HFFc6 (cell line): Measurements from ENCODE around the gene ALK. TPM values are rescaled to one million over a fixed set of nuclear protein-coding genes. Genes with fewer than 3 reads are reported as not detected.

Source experiments
- DNase-seq: peaks from one replicate; pipeline ENCODE4 v3.0.0-alpha.2; 2018
- H3K27ac Mint-ChIP-seq: 2 replicates; pipeline ENCODE4 v1.8.0; 2020; ENCODE audit warnings: mild to moderate bottlenecking, mixed read lengths
- H3K27me3 Mint-ChIP-seq: 2 replicates; pipeline ENCODE4 v1.8.0; 2021; ENCODE audit warnings: mild to moderate bottlenecking, moderate library complexity, mixed read lengths; ENCODE audit not compliant: insufficient read depth
- H3K36me3 Mint-ChIP-seq: 2 replicates; pipeline ENCODE4 v1.8.0; 2021; ENCODE audit warnings: low read depth, mixed read lengths
- H3K4me1 Mint-ChIP-seq: 2 replicates; pipeline ENCODE4 v1.8.0; 2020; ENCODE audit warnings: low read depth, mixed read lengths
- H3K4me3 Mint-ChIP-seq: 2 replicates; pipeline ENCODE4 v1.8.0; 2020; ENCODE audit warnings: mild to moderate bottlenecking, moderate library complexity, mixed read lengths
- H3K9me3 Mint-ChIP-seq: 2 replicates; pipeline ENCODE4 v1.8.0; 2020; ENCODE audit warnings: mild to moderate bottlenecking, mixed read lengths
- total RNA-seq, 6 experiments: library from RNA; stranded (reverse); fragmentation: NEBNext Ultra II Directional; extraction: Animal tissue kit (Norgen Biotek cat#: 25700); gene quantifications; 2 replicates in 1 of 6; 3 replicates in 5 of 6; pipeline ENCODE4 v1.2.3, GENCODE V29; 2021
- TF ChIP-seq, protein P1 (sequence below): fragments of 200-600 bp; sonication (generic); IDR thresholded peaks from 2 replicates; pipeline ENCODE4 v1.5.0; 2021; ENCODE audit warnings: antibody characterized with exemption, mild to moderate bottlenecking

The ALK gene
- total RNA-seq, 6 experiments from 2014 or later, result not detected

DNA sequence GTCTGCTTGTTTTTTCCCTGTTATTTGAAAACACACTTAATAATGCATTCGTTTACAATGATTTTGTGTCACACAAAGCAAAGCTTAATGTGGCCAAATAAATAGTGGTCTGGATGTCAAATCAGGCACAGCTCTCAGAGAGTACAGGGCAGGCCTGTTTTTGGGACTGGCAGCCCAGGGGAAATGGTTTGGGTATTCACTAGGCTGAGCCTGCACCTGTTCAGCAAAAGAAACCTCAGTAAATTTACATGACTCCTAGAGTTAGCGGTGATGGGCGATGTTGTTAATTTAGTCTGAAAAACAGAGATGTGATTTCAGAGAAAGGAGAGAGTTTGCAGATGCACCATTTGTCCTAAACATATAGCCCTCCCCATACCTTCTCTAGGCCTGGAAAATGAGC, 197.1 kb downstream of the ALK start:
- no peak overlapping the region for H3K27ac Mint-ChIP-seq
- no peaks in the 10 kb centered on the region for H3K4me1 Mint-ChIP-seq
- no peak overlapping the region for H3K4me3 Mint-ChIP-seq
- no peak for DNase-seq
- TF ChIP-seq, protein P1, sequence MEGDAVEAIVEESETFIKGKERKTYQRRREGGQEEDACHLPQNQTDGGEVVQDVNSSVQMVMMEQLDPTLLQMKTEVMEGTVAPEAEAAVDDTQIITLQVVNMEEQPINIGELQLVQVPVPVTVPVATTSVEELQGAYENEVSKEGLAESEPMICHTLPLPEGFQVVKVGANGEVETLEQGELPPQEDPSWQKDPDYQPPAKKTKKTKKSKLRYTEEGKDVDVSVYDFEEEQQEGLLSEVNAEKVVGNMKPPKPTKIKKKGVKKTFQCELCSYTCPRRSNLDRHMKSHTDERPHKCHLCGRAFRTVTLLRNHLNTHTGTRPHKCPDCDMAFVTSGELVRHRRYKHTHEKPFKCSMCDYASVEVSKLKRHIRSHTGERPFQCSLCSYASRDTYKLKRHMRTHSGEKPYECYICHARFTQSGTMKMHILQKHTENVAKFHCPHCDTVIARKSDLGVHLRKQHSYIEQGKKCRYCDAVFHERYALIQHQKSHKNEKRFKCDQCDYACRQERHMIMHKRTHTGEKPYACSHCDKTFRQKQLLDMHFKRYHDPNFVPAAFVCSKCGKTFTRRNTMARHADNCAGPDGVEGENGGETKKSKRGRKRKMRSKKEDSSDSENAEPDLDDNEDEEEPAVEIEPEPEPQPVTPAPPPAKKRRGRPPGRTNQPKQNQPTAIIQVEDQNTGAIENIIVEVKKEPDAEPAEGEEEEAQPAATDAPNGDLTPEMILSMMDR, result no peak
- H3K36me3 Mint-ChIP-seq, result no peaks in the 10 kb centered on the region
- H3K9me3 Mint-ChIP-seq, result peaks cover 3% of the 10 kb centered on the region; the same call in 1 of the 2 replicates
- H3K27me3 Mint-ChIP-seq, result peaks cover 17% of the 10 kb centered on the region

DNA sequence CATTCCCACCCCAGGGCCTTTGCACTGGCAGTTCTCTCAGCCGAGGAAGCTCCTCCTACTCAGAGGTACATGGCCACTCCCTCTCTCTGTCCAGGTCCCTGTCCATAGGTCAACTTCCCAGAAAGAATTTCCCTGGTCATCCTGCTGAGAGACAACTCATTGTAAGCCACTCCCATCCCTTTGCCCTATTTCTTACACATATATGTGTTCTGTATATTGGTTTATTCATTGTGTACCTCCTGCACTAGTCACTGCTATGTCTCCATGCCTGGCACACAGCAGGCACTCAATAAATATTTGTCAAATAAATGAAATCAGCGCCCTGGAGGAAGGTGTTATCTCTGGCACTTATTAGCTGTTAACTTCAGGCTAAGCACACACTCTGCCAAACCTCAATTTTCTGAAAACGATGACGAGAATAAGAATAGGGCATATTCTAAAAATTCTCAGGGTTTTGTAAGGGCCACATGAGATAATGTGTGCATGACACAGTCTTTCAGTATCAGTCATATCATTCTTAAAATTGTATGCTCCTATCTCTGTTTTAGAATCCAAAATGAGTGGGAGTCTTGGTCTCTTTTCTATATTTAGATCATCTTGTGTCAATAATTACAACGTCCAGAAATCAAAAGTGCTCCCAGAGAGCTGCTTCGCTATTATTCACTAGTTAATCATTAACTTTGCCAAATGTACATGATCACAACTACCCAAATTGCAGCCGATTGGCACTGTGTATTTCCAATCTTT, 198.0 kb downstream of the ALK start:
- Mint-ChIP-seq H3K4me1 (no peaks in the 10 kb centered on the region), H3K27me3 (peaks cover 19% of the 10 kb centered on the region), H3K9me3 (peaks cover 3% of the 10 kb centered on the region; the same call in 1 of the 2 replicates), H3K4me3 (no peak overlapping the region), H3K27ac (no peak overlapping the region), H3K36me3 (no peaks in the 10 kb centered on the region)
- TF ChIP-seq, protein P1, result no peak
- no peak for DNase-seq

DNA sequence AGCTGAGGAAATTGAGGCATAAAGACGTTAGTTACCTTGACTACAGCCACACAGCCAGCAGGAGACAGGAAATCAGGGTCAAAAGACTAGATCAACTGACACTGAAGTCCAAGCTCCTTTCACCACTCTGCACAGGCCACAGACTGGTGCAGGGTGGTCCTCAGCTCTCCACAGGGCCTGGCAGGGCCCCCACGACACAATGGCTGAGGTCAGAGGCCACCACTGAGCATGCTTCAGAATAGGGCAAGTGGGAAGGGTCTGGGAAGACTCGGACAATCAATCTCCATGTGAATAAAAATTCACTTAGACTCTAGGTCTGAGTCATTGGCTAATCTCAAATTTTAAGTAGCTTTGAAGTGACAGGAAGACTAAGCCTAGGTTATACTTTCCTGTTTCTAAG, 201.7 kb downstream of the ALK start:
- H3K4me3 Mint-ChIP-seq, result no peak overlapping the region
- H3K27me3 Mint-ChIP-seq, result peaks cover 9% of the 10 kb centered on the region
- no peak for DNase-seq
- H3K27ac Mint-ChIP-seq, result no peak overlapping the region
- H3K4me1 Mint-ChIP-seq, result no peaks in the 10 kb centered on the region
- TF ChIP-seq, protein P1, result no peak
- no peaks in the 10 kb centered on the region for H3K36me3 Mint-ChIP-seq
- peaks cover 3% of the 10 kb centered on the region; the same call in 1 of the 2 replicates for H3K9me3 Mint-ChIP-seq

DNA sequence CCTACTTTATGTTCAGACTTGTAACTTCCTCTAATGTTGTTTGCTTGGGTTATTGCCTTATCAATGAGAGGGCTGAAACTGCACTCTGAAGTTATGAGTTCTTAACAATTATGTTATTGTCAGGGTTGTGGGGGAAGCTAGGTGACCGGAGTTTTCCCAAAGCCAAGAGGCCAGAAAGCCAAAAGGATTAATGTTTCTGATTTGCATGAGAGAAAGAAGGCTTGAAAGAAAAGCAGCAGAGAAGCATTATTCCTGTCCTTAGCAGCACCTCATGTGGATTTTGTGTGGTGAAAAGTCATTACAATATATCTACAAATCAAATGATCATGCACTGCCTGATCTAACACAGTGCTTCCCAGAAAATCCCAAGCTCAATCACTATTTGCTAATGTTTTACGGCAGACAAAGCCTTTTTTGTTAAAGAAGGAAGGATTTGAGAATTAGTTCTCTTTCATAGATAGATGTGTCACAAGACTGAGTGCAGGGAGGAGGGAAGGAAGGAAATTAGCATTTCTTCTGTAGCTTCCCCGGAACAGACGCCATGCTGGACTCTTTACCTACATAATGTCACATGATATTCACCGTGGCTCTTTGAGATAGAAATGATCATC, 203.2 kb downstream of the ALK start:
- Mint-ChIP-seq H3K4me3 (no peak overlapping the region), H3K27me3 (peaks cover 6% of the 10 kb centered on the region), H3K9me3 (peaks cover 3% of the 10 kb centered on the region; the same call in 1 of the 2 replicates), H3K27ac (no peak overlapping the region), H3K36me3 (no peaks in the 10 kb centered on the region), H3K4me1 (no peaks in the 10 kb centered on the region)
- DNase-seq, result no peak
- TF ChIP-seq, protein P1, result no peak

DNA sequence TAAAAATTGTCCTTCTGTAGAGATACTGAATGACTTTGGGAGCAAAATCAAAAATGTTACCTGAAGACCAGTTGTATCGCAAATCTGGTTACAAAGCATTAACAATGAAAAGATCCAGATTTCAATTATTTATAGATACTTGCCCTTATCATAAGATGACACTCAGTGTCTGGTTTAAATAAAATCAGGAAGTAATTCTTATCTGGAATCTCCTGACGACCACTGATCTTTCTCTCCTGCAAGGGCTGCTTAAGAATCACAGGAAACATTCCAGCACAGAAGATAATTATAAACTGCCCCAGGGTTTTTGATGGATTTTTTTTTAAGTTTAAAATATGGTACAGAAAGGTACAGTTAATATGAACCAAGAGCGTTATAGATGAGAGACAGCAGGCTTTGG, 205.7 kb downstream of the ALK start:
- Mint-ChIP-seq H3K9me3 (peaks cover 4% of the 10 kb centered on the region; the same call in 1 of the 2 replicates), H3K27ac (no peak overlapping the region), H3K4me1 (no peaks in the 10 kb centered on the region), H3K36me3 (no peaks in the 10 kb centered on the region), H3K27me3 (peaks cover 3% of the 10 kb centered on the region), H3K4me3 (no peak overlapping the region)
- no peak for DNase-seq
- TF ChIP-seq, protein P1, result no peak
